Gastroesophageal sphincter (tissue), 3 donors: ENCODE results near the gene MACROD2.

Experiments
- POLR2A ChIP-seq, 2 donors: fragments of 450-650 bp; IDR thresholded peaks; one replicate each; pipeline ENCODE4 v1.6.1; 2017; ENCODE audit warnings: antibody characterized with exemption in 2 of 2, mild to moderate bottlenecking in 2 of 2, moderate library complexity in 1 of 2
- POLR2AphosphoS5 ChIP-seq: sonication (generic); formaldehyde crosslinking; IDR thresholded peaks from one replicate; pipeline ENCODE4 v1.6.1; 2017; ENCODE audit warnings: antibody characterized with exemption
- TF ChIP-seq, protein P1 (sequence below), 4 experiments: fragments of 200-600 bp in 2 of 4; fragments of 450-650 bp in 2 of 4; sonication (generic) in 1 of 4; IDR thresholded peaks; one replicate each; pipeline ENCODE4 v1.5.1; 2017 to 2019; ENCODE audit warnings: antibody characterized with exemption in 4 of 4, mild to moderate bottlenecking in 2 of 4, moderate library complexity in 2 of 4

- TF ChIP-seq, protein P1, sequence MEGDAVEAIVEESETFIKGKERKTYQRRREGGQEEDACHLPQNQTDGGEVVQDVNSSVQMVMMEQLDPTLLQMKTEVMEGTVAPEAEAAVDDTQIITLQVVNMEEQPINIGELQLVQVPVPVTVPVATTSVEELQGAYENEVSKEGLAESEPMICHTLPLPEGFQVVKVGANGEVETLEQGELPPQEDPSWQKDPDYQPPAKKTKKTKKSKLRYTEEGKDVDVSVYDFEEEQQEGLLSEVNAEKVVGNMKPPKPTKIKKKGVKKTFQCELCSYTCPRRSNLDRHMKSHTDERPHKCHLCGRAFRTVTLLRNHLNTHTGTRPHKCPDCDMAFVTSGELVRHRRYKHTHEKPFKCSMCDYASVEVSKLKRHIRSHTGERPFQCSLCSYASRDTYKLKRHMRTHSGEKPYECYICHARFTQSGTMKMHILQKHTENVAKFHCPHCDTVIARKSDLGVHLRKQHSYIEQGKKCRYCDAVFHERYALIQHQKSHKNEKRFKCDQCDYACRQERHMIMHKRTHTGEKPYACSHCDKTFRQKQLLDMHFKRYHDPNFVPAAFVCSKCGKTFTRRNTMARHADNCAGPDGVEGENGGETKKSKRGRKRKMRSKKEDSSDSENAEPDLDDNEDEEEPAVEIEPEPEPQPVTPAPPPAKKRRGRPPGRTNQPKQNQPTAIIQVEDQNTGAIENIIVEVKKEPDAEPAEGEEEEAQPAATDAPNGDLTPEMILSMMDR (IDR thresholded peaks at IDR 0.05): no peak
- TF ChIP-seq POLR2A (IDR thresholded peaks at IDR 0.05) (no peak), POLR2AphosphoS5 (no peak)
These were observed 1351.5 kb downstream of the MACROD2 start for GRCh38 chr20:15346657-15347280.
